HepG2 (cell line): ENCODE results near the gene TMED6. TPM values are rescaled to one million over a fixed set of nuclear protein-coding genes. Genes with fewer than 3 reads are reported as not detected.

ENCODE experiments used
- BHLHE40 ChIP-seq: IDR thresholded peaks from 2 replicates; pipeline ENCODE4 v1.6.1; 2011; ENCODE audit warnings: low read length, improper control_type of control experiment
- ELF4 ChIP-seq: sonication (generic); formaldehyde crosslinking; IDR thresholded peaks from 2 replicates; pipeline ENCODE4 v1.5.0; 2020; ENCODE audit warnings: missing genetic modification reagents, mild to moderate bottlenecking, moderate library complexity, borderline replicate concordance
- FOXA3 ChIP-seq: IDR thresholded peaks from 2 replicates; pipeline ENCODE4 v1.6.1; 2016; ENCODE audit warnings: missing genetic modification reagents, missing compliant biosample characterization
- FOXK1 ChIP-seq: sonication (generic); formaldehyde crosslinking; IDR thresholded peaks from 2 replicates; pipeline ENCODE4 v1.4.0; 2020; ENCODE audit warnings: low read depth, missing genetic modification reagents, borderline replicate concordance
- HOXA9 ChIP-seq: sonication (generic); formaldehyde crosslinking; IDR thresholded peaks from 2 replicates; pipeline ENCODE4 v1.8.1; 2022; ENCODE audit warnings: missing genetic modification reagents, mild to moderate bottlenecking, moderate library complexity, borderline replicate concordance
- NFRKB ChIP-seq: fragments of 450-650 bp; IDR thresholded peaks from 2 replicates; pipeline ENCODE4 v1.6.1; 2017
- NR2F2 ChIP-seq: IDR thresholded peaks from 2 replicates; pipeline ENCODE4 v1.6.1; 2012; ENCODE audit warnings: low read depth, inconsistent platforms, borderline replicate concordance
- PHF8 ChIP-seq: sonication (generic); formaldehyde crosslinking; IDR thresholded peaks from 2 replicates; pipeline ENCODE4 v1.5.0; 2020; ENCODE audit warnings: missing genetic modification reagents
- RFXANK ChIP-seq: IDR thresholded peaks from 2 replicates; pipeline ENCODE4 v1.6.1; 2016
- SMC3 ChIP-seq: IDR thresholded peaks from 2 replicates; pipeline ENCODE4 v1.6.1; 2011; ENCODE audit warnings: low read length, improper control_type of control experiment
- SOX6 ChIP-seq, 2 experiments: fragments of 450-650 bp in 1 of 2; sonication (generic) in 1 of 2; formaldehyde crosslinking in 1 of 2; IDR thresholded peaks; 2 replicates each; pipeline versions ENCODE4 v1.4.0 to v1.6.1; 2017 to 2020; ENCODE audit warnings: antibody characterized with exemption in 1 of 2, mild to moderate bottlenecking in 1 of 2, missing genetic modification reagents in 1 of 2
- YY1 ChIP-seq: IDR thresholded peaks from 2 replicates; pipeline ENCODE4 v1.6.1; 2011; ENCODE audit warnings: low read length, low read depth, moderate library complexity, mild to moderate bottlenecking; ENCODE audit not compliant: insufficient read depth, insufficient replicate concordance
- ZMYM2 ChIP-seq: sonication (generic); formaldehyde crosslinking; IDR thresholded peaks from 2 replicates; pipeline ENCODE4 v1.8.0; 2022; ENCODE audit warnings: mild to moderate bottlenecking, missing genetic modification reagents
- ZNF205 ChIP-seq: IDR thresholded peaks from 2 replicates; pipeline ENCODE4 v1.6.1; 2018; ENCODE audit warnings: missing biosample characterization, missing genetic modification reagents
- ZNF331 ChIP-seq: sonication (generic); formaldehyde crosslinking; IDR thresholded peaks from 2 replicates; pipeline ENCODE4 v1.4.0; 2020; ENCODE audit warnings: missing genetic modification reagents
- ZNF430 ChIP-seq: sonication (generic); formaldehyde crosslinking; IDR thresholded peaks from 2 replicates; pipeline ENCODE4 v1.9.0; 2021; ENCODE audit warnings: mild to moderate bottlenecking, missing genetic modification reagents
- ZNF615 ChIP-seq: sonication (generic); formaldehyde crosslinking; IDR thresholded peaks from 2 replicates; pipeline ENCODE4 v1.5.0; 2020; ENCODE audit warnings: mild to moderate bottlenecking, missing genetic modification reagents, borderline replicate concordance
- ZNF629 ChIP-seq: sonication (generic); formaldehyde crosslinking; conservative IDR thresholded peaks from 2 replicates; pipeline ENCODE4 v1.5.0; 2020; ENCODE audit warnings: missing genetic modification reagents
- ZNF768 ChIP-seq: sonication (generic); formaldehyde crosslinking; IDR thresholded peaks from 2 replicates; pipeline ENCODE4 v1.4.0; 2020; ENCODE audit warnings: missing genetic modification reagents
- ZNF850 ChIP-seq: sonication (generic); formaldehyde crosslinking; conservative IDR thresholded peaks from 2 replicates; pipeline ENCODE4 v1.9.0; 2021; ENCODE audit warnings: mild to moderate bottlenecking, missing genetic modification reagents
- polyA plus RNA-seq, 8 experiments: library from polyadenylated mRNA; depleted of rRNA in 3 of 8; stranded (reverse) in 7 of 8; unstranded in 1 of 8; fragments of >200 nt; fragmentation: Illumina TruSeq in 4 of 8; extraction: Trizol in 4 of 8; gene quantifications; 2 replicates each; pipeline versions ENCODE4 v1.2.1 to v1.2.3, GENCODE V29; 2011 to 2016; ENCODE audit warnings: low read depth in 4 of 8, missing spikeins in 1 of 8, mixed read lengths in 1 of 8; ENCODE audit not compliant: insufficient read depth in 1 of 8
- total RNA-seq, 5 experiments: library from RNA; depleted of rRNA; stranded (reverse); fragments of >200 nt; fragmentation: Illumina TruSeq; extraction: Trizol; gene quantifications; 2 replicates each; pipeline ENCODE4 v1.2.3, GENCODE V29; 2016; ENCODE audit warnings: low read depth in 1 of 5
- TF ChIP-seq, protein P1 (sequence below): sonication (generic); formaldehyde crosslinking; IDR thresholded peaks from 2 replicates; pipeline ENCODE4 v1.4.0; 2020; ENCODE audit warnings: mild to moderate bottlenecking, missing genetic modification reagents
- TF ChIP-seq, protein P2 (sequence below): sonication (generic); formaldehyde crosslinking; IDR thresholded peaks from 2 replicates; pipeline ENCODE4 v1.4.0; 2020; ENCODE audit warnings: low read depth, mild to moderate bottlenecking, missing genetic modification reagents
- TF ChIP-seq, protein P3 (sequence below): sonication (generic); formaldehyde crosslinking; IDR thresholded peaks from 2 replicates; pipeline ENCODE4 v1.8.1; 2023; ENCODE audit warnings: missing genetic modification reagents, inconsistent platforms, borderline replicate concordance
- TF ChIP-seq, protein P4 (sequence below): IDR thresholded peaks from 2 replicates; pipeline ENCODE4 v1.6.1; 2016; ENCODE audit warnings: mild to moderate bottlenecking, missing biosample characterization, missing genetic modification reagents

The TMED6 gene
- total and polyA plus RNA-seq, 2 of the 13 experiments (the other 11 are each of a cell fraction or from before 2014, with no cell fraction given) = 9.8 to 14.4 TPM

DNA sequence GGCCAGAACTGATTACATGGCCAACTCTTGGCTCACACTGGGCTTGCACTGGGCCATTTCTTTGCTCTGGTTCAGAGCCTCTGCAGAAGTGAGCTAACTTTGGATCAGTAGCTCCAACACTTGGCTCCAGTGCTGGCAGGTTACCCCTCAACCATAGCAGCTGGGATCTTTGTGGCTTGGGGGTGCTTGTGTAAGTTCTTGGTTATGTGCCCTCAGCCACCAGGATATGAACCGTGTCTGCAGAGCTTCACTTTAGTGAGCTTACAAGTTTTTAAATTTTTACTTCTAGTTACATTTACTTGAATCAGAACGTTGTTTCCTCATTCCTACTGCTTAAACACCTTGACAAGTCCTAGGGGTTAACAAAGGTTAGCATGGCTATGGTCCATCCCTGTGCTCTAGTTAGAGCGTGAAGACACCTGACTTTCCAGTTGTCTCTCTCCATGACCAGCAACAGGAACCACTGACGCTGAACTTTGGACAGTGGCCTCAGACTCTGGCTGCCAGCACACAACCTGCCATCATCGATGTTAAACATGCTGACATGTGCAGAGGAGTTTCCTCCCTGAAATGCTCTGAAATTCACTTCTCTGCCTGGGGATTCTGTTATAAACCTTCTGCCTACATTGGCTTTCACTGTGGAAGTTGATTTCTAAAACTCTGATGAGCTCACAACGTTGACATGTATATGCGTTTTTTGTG is 25.3 kb downstream of the TMED6 start (continued):
- TF ChIP-seq FOXA3 (CRISPR knock-in tag) = peak; percentile 73
- TF ChIP-seq ZNF331 (CRISPR knock-in tag) = peak; percentile 89; the same call in 1 of the 2 replicates
- peak; percentile 92 for TF ChIP-seq ZNF430 (CRISPR knock-in tag)
- no peak for TF ChIP-seq ZNF205 (CRISPR knock-in tag)
- TF ChIP-seq, protein P1, sequence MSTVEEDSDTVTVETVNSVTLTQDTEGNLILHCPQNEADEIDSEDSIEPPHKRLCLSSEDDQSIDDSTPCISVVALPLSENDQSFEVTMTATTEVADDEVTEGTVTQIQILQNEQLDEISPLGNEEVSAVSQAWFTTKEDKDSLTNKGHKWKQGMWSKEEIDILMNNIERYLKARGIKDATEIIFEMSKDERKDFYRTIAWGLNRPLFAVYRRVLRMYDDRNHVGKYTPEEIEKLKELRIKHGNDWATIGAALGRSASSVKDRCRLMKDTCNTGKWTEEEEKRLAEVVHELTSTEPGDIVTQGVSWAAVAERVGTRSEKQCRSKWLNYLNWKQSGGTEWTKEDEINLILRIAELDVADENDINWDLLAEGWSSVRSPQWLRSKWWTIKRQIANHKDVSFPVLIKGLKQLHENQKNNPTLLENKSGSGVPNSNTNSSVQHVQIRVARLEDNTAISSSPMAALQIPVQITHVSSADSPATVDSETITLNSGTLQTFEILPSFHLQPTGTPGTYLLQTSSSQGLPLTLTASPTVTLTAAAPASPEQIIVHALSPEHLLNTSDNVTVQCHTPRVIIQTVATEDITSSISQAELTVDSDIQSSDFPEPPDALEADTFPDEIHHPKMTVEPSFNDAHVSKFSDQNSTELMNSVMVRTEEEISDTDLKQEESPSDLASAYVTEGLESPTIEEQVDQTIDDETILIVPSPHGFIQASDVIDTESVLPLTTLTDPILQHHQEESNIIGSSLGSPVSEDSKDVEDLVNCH = no peak
- TF ChIP-seq SMC3 = no peak; the same call in 1 of the 2 replicates
- TF ChIP-seq PHF8 (CRISPR knock-in tag) = 0 out of 2 replicates have a peak, but pooled peaks have one; percentile 34
- no peak for TF ChIP-seq NR2F2
- no peak for TF ChIP-seq ELF4 (CRISPR knock-in tag)
- TF ChIP-seq RFXANK = no peak
- TF ChIP-seq HOXA9 (CRISPR knock-in tag) = no peak
- peak; percentile 59 for TF ChIP-seq ZNF629 (CRISPR knock-in tag)
- TF ChIP-seq NFRKB = no peak
- TF ChIP-seq FOXK1 (CRISPR knock-in tag) = peak; percentile 67; the same call in 1 of the 2 replicates
- TF ChIP-seq ZMYM2 (CRISPR knock-in tag) = peak; percentile 60; the same call in 1 of the 2 replicates
- TF ChIP-seq ZNF850 (CRISPR knock-in tag) = no peak
- peak; percentile 64 for TF ChIP-seq BHLHE40
- TF ChIP-seq, protein P2, sequence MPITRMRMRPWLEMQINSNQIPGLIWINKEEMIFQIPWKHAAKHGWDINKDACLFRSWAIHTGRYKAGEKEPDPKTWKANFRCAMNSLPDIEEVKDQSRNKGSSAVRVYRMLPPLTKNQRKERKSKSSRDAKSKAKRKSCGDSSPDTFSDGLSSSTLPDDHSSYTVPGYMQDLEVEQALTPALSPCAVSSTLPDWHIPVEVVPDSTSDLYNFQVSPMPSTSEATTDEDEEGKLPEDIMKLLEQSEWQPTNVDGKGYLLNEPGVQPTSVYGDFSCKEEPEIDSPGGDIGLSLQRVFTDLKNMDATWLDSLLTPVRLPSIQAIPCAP (CRISPR knock-in tag) = no peak
- TF ChIP-seq, protein P3, sequence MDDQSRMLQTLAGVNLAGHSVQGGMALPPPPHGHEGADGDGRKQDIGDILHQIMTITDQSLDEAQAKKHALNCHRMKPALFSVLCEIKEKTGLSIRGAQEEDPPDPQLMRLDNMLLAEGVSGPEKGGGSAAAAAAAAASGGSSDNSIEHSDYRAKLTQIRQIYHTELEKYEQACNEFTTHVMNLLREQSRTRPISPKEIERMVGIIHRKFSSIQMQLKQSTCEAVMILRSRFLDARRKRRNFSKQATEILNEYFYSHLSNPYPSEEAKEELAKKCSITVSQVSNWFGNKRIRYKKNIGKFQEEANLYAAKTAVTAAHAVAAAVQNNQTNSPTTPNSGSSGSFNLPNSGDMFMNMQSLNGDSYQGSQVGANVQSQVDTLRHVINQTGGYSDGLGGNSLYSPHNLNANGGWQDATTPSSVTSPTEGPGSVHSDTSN = no peak
- TF ChIP-seq ZNF615 (CRISPR knock-in tag) = no peak
- TF ChIP-seq YY1 = peak; percentile 58
- TF ChIP-seq, protein P4, sequence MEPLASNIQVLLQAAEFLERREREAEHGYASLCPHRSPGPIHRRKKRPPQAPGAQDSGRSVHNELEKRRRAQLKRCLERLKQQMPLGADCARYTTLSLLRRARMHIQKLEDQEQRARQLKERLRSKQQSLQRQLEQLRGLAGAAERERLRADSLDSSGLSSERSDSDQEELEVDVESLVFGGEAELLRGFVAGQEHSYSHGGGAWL = no peak
- no peak for TF ChIP-seq SOX6 (IDR thresholded peaks at IDR 0.05)
- peak; percentile 65; the same call in 1 of the 2 replicates for TF ChIP-seq SOX6 (CRISPR knock-in tag; IDR thresholded peaks at IDR 0.05)
- TF ChIP-seq ZNF768 (CRISPR knock-in tag) = no peak
